ENCODE measurements around the gene KRT14.
"Not testable (repeated sequence)": the region's sequence is repeated elsewhere in the genome, so short reads cannot be mapped to it uniquely, and the experiment has no call there.

The KRT14 gene

GRCh38 chr17:41586863-41587495 is at the start of gene KRT14:
TSS of gene KRT14 (minus strand) at chr17:41586895. CDS start at chr17:41586834, 61 bp downstream.
- no peak for DNase-seq (ENCODE audit: low read depth)

GRCh38 chr17:41635121-41636097 is 48.7 kb upstream of the KRT14 start:
- DNase-seq (ENCODE audit: low read depth): no peak

GRCh38 chr17:41634639-41635038 is 47.9 kb upstream of the KRT14 start:
- DNase-seq (ENCODE audit: low read depth): no peak

GRCh38 chr17:41633556-41634199 is 47.0 kb upstream of the KRT14 start:
- no peak for DNase-seq (ENCODE audit: low read depth)

GRCh38 chr17:41632482-41633105 is 45.9 kb upstream of the KRT14 start:
- DNase-seq (ENCODE audit: low read depth): no peak

GRCh38 chr17:41631898-41632285 is 45.2 kb upstream of the KRT14 start:
- no peak for DNase-seq (ENCODE audit: low read depth)

GRCh38 chr17:41631025-41631897 is 44.6 kb upstream of the KRT14 start:
- no peak for DNase-seq (ENCODE audit: low read depth)

GRCh38 chr17:41629826-41630670 is 43.4 kb upstream of the KRT14 start:
- DNase-seq (ENCODE audit: low read depth): no peak

- no peak for DNase-seq (ENCODE audit: low read depth)
Observed at GRCh38 chr17:41629316-41629715, 42.6 kb upstream of the KRT14 start.

GRCh38 chr17:41628621-41629255 is 42.0 kb upstream of the KRT14 start:
- DNase-seq (ENCODE audit: low read depth): not testable (repeated sequence)

GRCh38 chr17:41628073-41628370 is 41.3 kb upstream of the KRT14 start:
- not testable (repeated sequence) for DNase-seq (ENCODE audit: low read depth)

GRCh38 chr17:41627316-41628072 is 40.8 kb upstream of the KRT14 start:
- no peak for DNase-seq (ENCODE audit: low read depth)

GRCh38 chr17:41626914-41627295 is 40.2 kb upstream of the KRT14 start:
- DNase-seq (ENCODE audit: low read depth): not testable (repeated sequence)

GRCh38 chr17:41626028-41626913 is 39.6 kb upstream of the KRT14 start:
- not testable (repeated sequence) for DNase-seq (ENCODE audit: low read depth)

GRCh38 chr17:41625602-41626001 is 38.9 kb upstream of the KRT14 start:
- no peak for DNase-seq (ENCODE audit: low read depth)

- DNase-seq (ENCODE audit: low read depth): no peak
Observed at GRCh38 chr17:41624208-41625101, 37.8 kb upstream of the KRT14 start, which contains the start of gene KRT17. TSS of gene KRT17 (minus strand) at chr17:41624575. CDS start at chr17:41624509, 66 bp downstream.
